Erythroblast (primary cell): ENCODE measurements around the gene FAM216B.

Experiments used
- GATA1 ChIP-seq: IDR thresholded peaks from 2 replicates; pipeline ENCODE4 v1.6.1; 2011; ENCODE audit warnings: low read depth, mild to moderate bottlenecking, control low read depth, low read length, moderate library complexity
- POLR2A ChIP-seq: IDR thresholded peaks from 2 replicates; pipeline ENCODE4 v1.6.1; 2011; ENCODE audit warnings: mild to moderate bottlenecking, low read length

DNA sequence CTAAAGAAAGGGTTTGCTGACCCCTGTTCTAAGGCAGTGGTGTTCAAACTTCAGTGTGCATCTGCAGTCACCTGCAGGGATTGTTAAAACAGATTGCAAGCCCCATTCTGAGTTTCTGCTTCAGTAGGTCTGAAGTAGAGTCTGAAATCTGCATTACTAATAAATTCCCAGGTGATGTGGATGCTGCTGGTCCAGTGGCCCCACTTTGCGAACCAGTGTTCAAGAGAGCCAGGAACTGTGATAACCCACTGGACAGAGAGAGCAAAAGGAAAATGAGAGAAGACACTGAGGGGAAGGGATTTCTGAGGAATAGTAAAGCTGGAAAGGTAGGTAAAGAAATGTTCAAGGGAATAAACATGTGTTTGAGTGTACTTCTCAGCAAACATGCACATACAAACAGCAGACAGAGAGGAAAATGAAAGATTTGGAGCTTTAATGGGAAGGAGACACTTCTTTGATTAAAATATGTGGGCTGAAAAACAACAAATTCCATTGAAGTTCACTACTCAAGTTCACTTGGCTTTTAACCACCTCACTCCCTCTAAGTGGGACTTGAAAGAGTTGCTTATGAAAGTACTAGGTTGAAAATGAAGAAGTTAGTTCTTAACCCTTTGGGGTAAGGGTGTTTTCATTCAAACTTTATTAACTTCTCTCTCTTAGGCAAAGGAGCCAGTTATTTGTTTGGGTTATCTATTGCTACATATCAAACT is 26.4 kb upstream of the FAM216B start:
- TF ChIP-seq POLR2A (no peak), GATA1 (no peak)
